Sigmoid colon (tissue), 7 donors: ENCODE results near the gene CKAP5. TPM values are rescaled to one million over a fixed set of nuclear protein-coding genes. Genes with fewer than 3 reads are reported as not detected.

Experiments
- DNase-seq: peaks from one replicate; pipeline ENCODE4 v3.0.0-alpha.2; 2019
- H3K27ac ChIP-seq, 4 donors: fragments of 200-600 bp; sonication (generic); one replicate each; pipeline ENCODE4 v1.5.1; 2016 to 2019; ENCODE audit warnings: mild to moderate bottlenecking in 1 of 4
- H3K27me3 ChIP-seq, 3 donors: fragments of 200-600 bp; sonication (generic); one replicate each; pipeline ENCODE4 v1.5.1; 2019; ENCODE audit warnings: mild to moderate bottlenecking in 1 of 3
- H3K36me3 ChIP-seq, 4 donors: fragments of 200-600 bp; sonication (generic); one replicate each; pipeline ENCODE4 v1.5.1; 2016 to 2019
- H3K4me1 ChIP-seq, 4 donors: fragments of 200-600 bp; sonication (generic); one replicate each; pipeline ENCODE4 v1.5.1; 2017 to 2019
- H3K4me3 ChIP-seq, 4 donors: fragments of 200-600 bp; sonication (generic); one replicate each; pipeline ENCODE4 v1.5.1; 2017 to 2019; ENCODE audit warnings: mild to moderate bottlenecking in 2 of 4, moderate library complexity in 1 of 4
- H3K9me3 ChIP-seq, 4 donors: fragments of 200-600 bp in 3 of 4; sonication (generic) in 3 of 4; one replicate each; pipeline versions ENCODE4 v1.5.1 to v1.6.1; 2013 to 2019
- EP300 ChIP-seq, 4 donors: sonication (generic); formaldehyde crosslinking; IDR thresholded peaks; one replicate each; pipeline ENCODE4 v1.6.1; 2017; ENCODE audit warnings: antibody characterized with exemption in 4 of 4
- POLR2A ChIP-seq, 2 donors: fragments of 450-650 bp; IDR thresholded peaks; one replicate each; pipeline ENCODE4 v1.6.1; 2016; ENCODE audit warnings: antibody characterized with exemption in 2 of 2, mild to moderate bottlenecking in 2 of 2, moderate library complexity in 2 of 2
- POLR2AphosphoS5 ChIP-seq, 4 donors: sonication (generic); formaldehyde crosslinking; IDR thresholded peaks; one replicate each; pipeline ENCODE4 v1.6.1; 2017; ENCODE audit warnings: antibody characterized with exemption in 4 of 4
- WGBS, 2 donors: extraction: QIAGEN DNeasy Blood & Tissue Kit; methylation state at CpG; one replicate each; pipeline ENCODE4 v1.1.7; 2013; 5-methylcytosine and 5-hydroxymethylcytosine counted together
- intact Hi-C: fragments of 100-400 bp; cut with DNase I; formaldehyde crosslinking; loops from one replicate; pipeline ENCODE4 v1.15.1; 2023
- polyA plus RNA-seq, 3 donors: library from polyadenylated mRNA; stranded (reverse); fragments of 200-250 nt; gene quantifications; one replicate each; pipeline ENCODE4 v1.2.3, GENCODE V29; 2013
- total RNA-seq, 4 donors: library from RNA; depleted of rRNA; stranded (reverse); fragments of >200 nt; gene quantifications; one replicate each; pipeline ENCODE4 v1.1.0, GENCODE V29; 2016
- TF ChIP-seq, protein P1 (sequence below), 4 experiments: fragments of 450-650 bp in 3 of 4; fragments of 200-600 bp in 1 of 4; IDR thresholded peaks; one replicate each; pipeline ENCODE4 v1.5.1; 2016 to 2019; ENCODE audit warnings: antibody characterized with exemption in 4 of 4, mild to moderate bottlenecking in 3 of 4, moderate library complexity in 2 of 4
- donor health status: healthy with polysubstance abuse.
- donor health status: Bipolar disorder and iron deficiency.
- donor health status: healthy.

Gene CKAP5
- total RNA-seq (10 to 100 TPM; 27.3 to 38.8 (median 35.7) TPM), polyA plus RNA-seq (10 to 100 TPM in 2 of 3 donors, 1 to 10 TPM in 1; 6.6 to 22.9 (median 10.9) TPM)

DNA sequence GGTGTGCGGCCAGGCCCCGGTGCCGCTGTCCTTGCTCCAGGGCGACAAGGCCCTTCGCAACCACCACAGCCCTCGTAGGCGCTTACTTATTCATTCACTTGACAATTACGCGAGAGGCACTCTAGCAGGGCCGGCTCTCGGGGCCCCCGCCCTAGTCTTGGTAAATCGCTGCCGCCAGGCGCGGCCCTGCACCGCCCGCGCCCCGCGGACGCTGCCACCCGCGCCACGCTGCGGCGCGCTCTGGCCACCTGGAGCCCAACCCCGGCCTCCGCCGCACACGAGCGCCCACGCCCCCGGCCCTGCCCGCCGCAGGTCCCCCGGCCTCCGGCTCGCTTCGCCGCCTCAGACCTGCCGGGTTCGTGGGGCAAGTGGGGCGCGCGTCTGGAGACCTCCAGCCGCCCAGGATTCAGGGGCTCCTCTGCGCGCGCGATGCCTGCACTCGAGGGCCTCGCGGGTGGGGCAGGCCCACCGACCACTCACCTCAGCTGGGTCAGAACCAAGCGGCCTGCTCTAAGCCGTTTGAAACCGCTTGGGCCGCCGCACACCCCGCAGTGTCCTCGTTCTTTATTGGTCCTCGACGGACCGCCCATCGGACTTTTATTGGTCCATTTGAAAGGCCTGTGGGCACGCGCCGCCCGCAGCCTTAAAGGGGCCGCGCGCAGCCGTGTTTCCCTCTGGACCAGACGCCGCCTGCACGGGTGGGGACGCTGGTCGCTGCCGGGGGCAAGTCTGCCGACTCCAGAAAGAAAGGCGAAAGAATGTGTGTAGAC is at the start of gene CKAP5:
TSS of gene CKAP5 (minus strand) at position 541 of the 770 bp plus-strand sequence. CDS start 25,049 bp downstream, outside the sequence.
- Histone ChIP-seq H3K36me3 (no peaks in the 10 kb centered on the region), H3K27me3 (no peaks in the 10 kb centered on the region), H3K9me3 (no peaks in the 10 kb centered on the region), H3K27ac (peak within 1 kb of the TSS; percentile 83 to 89 (median 87)), H3K4me3 (peak within 1 kb of the TSS; percentile 75 to 96 (median 84)), H3K4me1 (peaks cover 0 to 25% (median 22%) of the 10 kb centered on the region in 4 donors)
- TF ChIP-seq, protein P1, sequence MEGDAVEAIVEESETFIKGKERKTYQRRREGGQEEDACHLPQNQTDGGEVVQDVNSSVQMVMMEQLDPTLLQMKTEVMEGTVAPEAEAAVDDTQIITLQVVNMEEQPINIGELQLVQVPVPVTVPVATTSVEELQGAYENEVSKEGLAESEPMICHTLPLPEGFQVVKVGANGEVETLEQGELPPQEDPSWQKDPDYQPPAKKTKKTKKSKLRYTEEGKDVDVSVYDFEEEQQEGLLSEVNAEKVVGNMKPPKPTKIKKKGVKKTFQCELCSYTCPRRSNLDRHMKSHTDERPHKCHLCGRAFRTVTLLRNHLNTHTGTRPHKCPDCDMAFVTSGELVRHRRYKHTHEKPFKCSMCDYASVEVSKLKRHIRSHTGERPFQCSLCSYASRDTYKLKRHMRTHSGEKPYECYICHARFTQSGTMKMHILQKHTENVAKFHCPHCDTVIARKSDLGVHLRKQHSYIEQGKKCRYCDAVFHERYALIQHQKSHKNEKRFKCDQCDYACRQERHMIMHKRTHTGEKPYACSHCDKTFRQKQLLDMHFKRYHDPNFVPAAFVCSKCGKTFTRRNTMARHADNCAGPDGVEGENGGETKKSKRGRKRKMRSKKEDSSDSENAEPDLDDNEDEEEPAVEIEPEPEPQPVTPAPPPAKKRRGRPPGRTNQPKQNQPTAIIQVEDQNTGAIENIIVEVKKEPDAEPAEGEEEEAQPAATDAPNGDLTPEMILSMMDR (IDR thresholded peaks at IDR 0.05) = no peak
- TF ChIP-seq POLR2AphosphoS5 (IDR thresholded peaks at IDR 0.05) = peak; percentile 85 to 93 (median 90)
- TF ChIP-seq POLR2A (IDR thresholded peaks at IDR 0.05) = peak; percentile 56 to 58
- no peak for TF ChIP-seq EP300 (IDR thresholded peaks at IDR 0.05)
- WGBS, 2 donors = 0 to 1% methylated on average over 83 of the region's 83 CpGs
- peak; percentile 95 for DNase-seq
- intact Hi-C loops = loop anchor here (1.0 kb wide), 1 partner anchor 20 kb away; no protein-coding TSS in a partner anchor

DNA sequence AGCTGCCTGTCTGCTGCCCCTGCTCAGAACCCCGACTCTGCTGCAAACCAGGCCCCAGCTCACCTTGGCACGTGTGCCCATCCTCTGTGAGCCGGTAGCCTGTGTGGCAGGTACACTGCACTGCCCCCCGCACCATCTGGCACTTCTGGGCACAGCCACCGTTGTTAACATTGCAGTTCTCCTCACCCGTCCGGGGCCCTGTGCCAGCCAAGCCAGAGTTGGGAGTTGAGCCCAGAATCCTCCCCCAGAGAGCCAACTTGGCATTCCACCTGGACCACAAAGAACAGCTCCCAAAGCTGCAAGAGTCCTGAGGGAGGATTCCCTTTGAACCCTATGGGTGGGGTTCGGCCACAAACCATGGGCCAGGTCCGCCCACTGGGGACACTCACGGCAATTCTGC is 49.7 kb upstream of the CKAP5 start:
- H3K36me3 ChIP-seq = peaks cover 0 to 14% (median 5%) of the 10 kb centered on the region in 4 donors
- intact Hi-C loops = no loop called here
- no peak overlapping the region for H3K27ac ChIP-seq
- no peaks in the 10 kb centered on the region for H3K27me3 ChIP-seq
- peaks cover 0 to 11% (median 8%) of the 10 kb centered on the region in 4 donors for H3K4me1 ChIP-seq
- H3K9me3 ChIP-seq = no peaks in the 10 kb centered on the region
- peak; percentile 83 for DNase-seq
- no peak overlapping the region for H3K4me3 ChIP-seq
- TF ChIP-seq, protein P1 (IDR thresholded peaks at IDR 0.05) = no peak
- no peak for TF ChIP-seq POLR2A (IDR thresholded peaks at IDR 0.05)
- TF ChIP-seq EP300 (IDR thresholded peaks at IDR 0.05) = no peak
- no peak for TF ChIP-seq POLR2AphosphoS5 (IDR thresholded peaks at IDR 0.05)
- WGBS, 2 donors = 88 to 89% methylated on average over 10 of the region's 10 CpGs

DNA sequence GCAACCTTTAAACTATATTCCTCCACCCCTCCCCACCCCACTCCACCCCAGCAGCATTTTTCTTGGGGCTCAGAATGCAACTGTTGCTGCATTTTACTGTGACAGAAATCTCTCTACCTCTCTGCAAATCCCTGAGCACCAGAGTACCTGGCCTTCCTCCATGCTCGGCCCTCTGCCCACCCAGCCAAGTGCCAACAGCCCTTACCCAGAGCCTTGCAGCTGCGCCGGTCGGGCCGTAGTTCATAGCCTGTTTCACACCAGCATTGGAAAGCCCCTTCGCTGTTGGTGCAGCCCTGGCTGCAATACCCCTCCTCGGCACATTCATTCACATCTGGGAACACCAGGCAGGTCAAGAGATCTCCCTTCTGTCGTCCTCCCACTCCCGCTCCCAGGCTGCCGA is 48.9 kb upstream of the CKAP5 start:
- Histone ChIP-seq H3K27me3 (no peaks in the 10 kb centered on the region), H3K4me1 (peaks cover 0 to 11% (median 8%) of the 10 kb centered on the region in 4 donors), H3K9me3 (no peaks in the 10 kb centered on the region), H3K27ac (no peak overlapping the region), H3K4me3 (no peak overlapping the region), H3K36me3 (peaks cover 0 to 14% (median 5%) of the 10 kb centered on the region in 4 donors)
- intact Hi-C loops = no loop called here
- no peak for DNase-seq
- TF ChIP-seq, protein P1 (IDR thresholded peaks at IDR 0.05) = no peak
- TF ChIP-seq EP300 (IDR thresholded peaks at IDR 0.05) = no peak
- no peak for TF ChIP-seq POLR2A (IDR thresholded peaks at IDR 0.05)
- TF ChIP-seq POLR2AphosphoS5 (IDR thresholded peaks at IDR 0.05) = no peak
- 93 to 95% methylated on average over 10 of the region's 10 CpGs for WGBS, 2 donors

DNA sequence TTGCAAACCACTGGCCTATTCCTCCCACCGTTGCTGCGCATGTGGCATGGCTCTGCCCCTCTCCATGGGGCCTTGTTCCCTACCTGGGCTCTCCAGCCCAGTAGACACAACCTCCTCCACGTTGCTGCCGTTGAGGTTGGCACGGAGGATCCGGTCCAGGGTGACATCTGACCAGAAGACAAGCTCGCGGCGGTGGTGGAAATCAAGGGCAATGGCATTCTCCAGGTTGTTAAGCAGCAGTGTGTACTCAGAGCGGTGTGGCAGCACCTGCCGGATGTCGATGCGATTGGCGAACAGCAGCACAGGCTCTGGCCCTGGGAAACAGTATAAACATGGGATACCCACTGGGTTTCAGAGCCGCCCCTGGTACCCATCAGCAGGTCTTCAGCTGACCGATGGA is 48.4 kb upstream of the CKAP5 start:
- intact Hi-C loops = no loop called here
- H3K36me3 ChIP-seq = peaks cover 0 to 10% (median 5%) of the 10 kb centered on the region in 4 donors
- no peaks in the 10 kb centered on the region for H3K27me3 ChIP-seq
- H3K9me3 ChIP-seq = no peaks in the 10 kb centered on the region
- no peak for DNase-seq
- TF ChIP-seq POLR2A (IDR thresholded peaks at IDR 0.05) (no peak), EP300 (IDR thresholded peaks at IDR 0.05) (no peak), POLR2AphosphoS5 (IDR thresholded peaks at IDR 0.05) (no peak)
- TF ChIP-seq, protein P1 (IDR thresholded peaks at IDR 0.05) = no peak
- WGBS, 2 donors = 92 to 96% methylated on average over 16 of the region's 16 CpGs
- no peak overlapping the region for H3K27ac ChIP-seq
- H3K4me3 ChIP-seq = no peak overlapping the region
- H3K4me1 ChIP-seq = peaks cover 0 to 11% (median 8%) of the 10 kb centered on the region in 4 donors
